GM12878 (cell line): ENCODE measurements around the gene TNNT2.

Source experiments
- EZH2 ChIP-seq: IDR thresholded peaks from 2 replicates; pipeline ENCODE4 v1.6.1; 2012; ENCODE audit warnings: low read depth, mild to moderate bottlenecking, control low read depth, inconsistent platforms, low read length, borderline replicate concordance; ENCODE audit not compliant: control insufficient read depth
- GABPA ChIP-seq: IDR thresholded peaks from 2 replicates; pipeline ENCODE4 v1.6.1; 2014; ENCODE audit warnings: antibody characterized with exemption, low read depth, mild to moderate bottlenecking, inconsistent platforms
- HDAC6 ChIP-seq: fragments of 200-600 bp; sonication (generic); IDR thresholded peaks from one replicate; pipeline ENCODE4 v1.8.0; 2017; ENCODE audit warnings: antibody characterized with exemption; ENCODE audit not compliant: unreplicated experiment
- MYC ChIP-seq: IDR thresholded peaks from 2 replicates; pipeline ENCODE4 v1.6.1; 2011; ENCODE audit warnings: mild to moderate bottlenecking, low read length, moderate library complexity, inconsistent platforms; ENCODE audit not compliant: insufficient read depth, insufficient replicate concordance, insufficient read length, severe bottlenecking
- POLR2A ChIP-seq: IDR thresholded peaks from 2 replicates; pipeline ENCODE4 v1.6.1; 2011; ENCODE audit warnings: low read depth, mild to moderate bottlenecking, low read length
- RBBP5 ChIP-seq: fragments of 200-600 bp; sonication (generic); conservative IDR thresholded peaks from 2 replicates; pipeline ENCODE4 v1.6.1; 2016
- ZSCAN29 ChIP-seq: fragments of 450-650 bp; IDR thresholded peaks from 2 replicates; pipeline ENCODE4 v1.6.1; 2017; ENCODE audit warnings: mild to moderate bottlenecking, moderate library complexity
- TF ChIP-seq, protein P1 (sequence below), 3 experiments: IDR thresholded peaks in 2 of 3; conservative IDR thresholded peaks in 1 of 3; 2 replicates each; pipeline ENCODE4 v1.5.1; 2011; ENCODE audit warnings: low read depth in 3 of 3, low read length in 3 of 3, mild to moderate bottlenecking in 3 of 3, control low read depth in 2 of 3, moderate library complexity in 2 of 3, inconsistent platforms in 1 of 3, mixed read lengths in 1 of 3; ENCODE audit not compliant: control insufficient read depth in 2 of 3, insufficient read depth in 1 of 3; ENCODE audit errors: extremely low read depth in 1 of 3

DNA sequence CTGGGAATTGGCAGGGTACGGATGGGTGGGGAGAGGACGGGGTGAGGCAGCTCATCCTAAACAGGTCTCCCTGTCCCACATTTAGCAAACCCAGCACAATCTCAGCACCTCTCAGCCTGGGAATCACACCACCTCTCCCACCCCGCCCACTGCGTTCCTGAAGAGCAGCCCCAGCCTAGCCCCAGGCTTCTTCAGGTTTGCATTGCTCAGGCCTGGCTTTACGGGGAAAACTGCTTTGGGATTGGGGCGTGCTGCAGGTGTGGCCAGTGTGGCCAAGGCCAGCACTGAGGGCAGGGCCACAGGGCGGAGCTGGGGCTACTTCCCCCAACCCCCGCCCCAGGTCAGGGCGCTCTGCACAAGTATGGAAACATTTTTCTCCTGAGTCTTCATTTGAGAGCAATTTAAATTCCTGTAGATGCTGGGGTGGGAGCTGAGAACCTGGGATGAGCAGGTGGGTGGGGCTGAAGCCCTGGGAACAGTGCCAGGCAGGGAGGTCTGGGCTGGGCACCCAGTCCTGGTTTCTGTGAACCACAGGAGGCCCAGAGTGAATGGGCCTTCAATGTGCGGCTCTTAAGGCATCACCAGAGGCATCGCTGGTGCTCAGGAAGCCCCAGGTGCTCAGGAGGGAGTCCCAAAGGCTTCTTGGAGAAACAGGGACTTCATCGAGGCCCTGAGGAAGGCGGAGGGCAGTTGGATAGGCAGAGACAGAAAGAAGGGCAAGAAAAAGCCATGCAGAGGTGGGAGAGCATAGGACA is 24.1 kb downstream of the TNNT2 start:
- TF ChIP-seq, protein P1, sequence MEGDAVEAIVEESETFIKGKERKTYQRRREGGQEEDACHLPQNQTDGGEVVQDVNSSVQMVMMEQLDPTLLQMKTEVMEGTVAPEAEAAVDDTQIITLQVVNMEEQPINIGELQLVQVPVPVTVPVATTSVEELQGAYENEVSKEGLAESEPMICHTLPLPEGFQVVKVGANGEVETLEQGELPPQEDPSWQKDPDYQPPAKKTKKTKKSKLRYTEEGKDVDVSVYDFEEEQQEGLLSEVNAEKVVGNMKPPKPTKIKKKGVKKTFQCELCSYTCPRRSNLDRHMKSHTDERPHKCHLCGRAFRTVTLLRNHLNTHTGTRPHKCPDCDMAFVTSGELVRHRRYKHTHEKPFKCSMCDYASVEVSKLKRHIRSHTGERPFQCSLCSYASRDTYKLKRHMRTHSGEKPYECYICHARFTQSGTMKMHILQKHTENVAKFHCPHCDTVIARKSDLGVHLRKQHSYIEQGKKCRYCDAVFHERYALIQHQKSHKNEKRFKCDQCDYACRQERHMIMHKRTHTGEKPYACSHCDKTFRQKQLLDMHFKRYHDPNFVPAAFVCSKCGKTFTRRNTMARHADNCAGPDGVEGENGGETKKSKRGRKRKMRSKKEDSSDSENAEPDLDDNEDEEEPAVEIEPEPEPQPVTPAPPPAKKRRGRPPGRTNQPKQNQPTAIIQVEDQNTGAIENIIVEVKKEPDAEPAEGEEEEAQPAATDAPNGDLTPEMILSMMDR (IDR thresholded peaks at IDR 0.05 in 2 of 3, conservative IDR thresholded peaks at IDR 0.05 in 1 of 3; ENCODE audit: control insufficient read depth in 2 of 3, extremely low read depth in 1 of 3, insufficient read depth in 1 of 3, low read depth in 3 of 3, low read length in 3 of 3) = no peak
- TF ChIP-seq HDAC6 (no peak), RBBP5 (no peak), MYC (no peak), GABPA (no peak), EZH2 (no peak), ZSCAN29 (no peak), POLR2A (no peak)
